GM19240 (cell line): ENCODE measurements around the gene CPNE5.

Experiments
- DNase-seq: peaks from one replicate; pipeline ENCODE4 v3.0.0; 2011; ENCODE audit warnings: low spot score; ENCODE audit not compliant: insufficient read length

Gene CPNE5

DNA sequence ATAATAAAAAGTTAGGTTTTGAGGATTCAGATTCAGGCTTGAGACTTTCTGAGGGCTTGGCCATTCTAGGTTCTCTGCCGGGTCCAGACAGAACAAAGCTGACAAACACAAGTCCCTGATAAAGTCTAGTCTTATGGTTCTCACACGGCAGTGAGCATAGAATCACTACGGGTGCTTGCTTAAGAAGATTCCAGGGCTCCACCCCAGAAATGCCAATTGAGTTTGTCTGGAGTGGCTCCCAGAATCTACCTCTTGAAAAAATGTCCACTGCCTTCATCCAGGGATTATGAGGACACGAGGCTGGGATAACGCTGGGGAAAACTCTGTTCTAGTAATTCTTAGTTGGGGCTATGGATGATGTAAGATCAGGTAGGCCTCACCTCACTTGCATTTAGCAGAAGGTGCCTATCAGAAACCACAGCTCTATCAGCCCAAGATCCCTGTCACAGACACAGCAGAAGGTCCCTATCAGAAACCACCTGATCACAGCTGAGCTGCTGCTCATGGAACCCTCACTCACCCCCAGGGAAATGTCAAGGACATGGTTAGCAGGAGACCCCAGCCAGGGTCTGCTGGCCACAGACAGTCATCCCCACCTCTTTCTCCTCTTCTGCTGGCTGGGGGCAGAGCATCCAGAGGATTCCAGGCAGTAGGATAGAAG lies 89.3 kb downstream of the CPNE5 start:
- no peak for DNase-seq

DNA sequence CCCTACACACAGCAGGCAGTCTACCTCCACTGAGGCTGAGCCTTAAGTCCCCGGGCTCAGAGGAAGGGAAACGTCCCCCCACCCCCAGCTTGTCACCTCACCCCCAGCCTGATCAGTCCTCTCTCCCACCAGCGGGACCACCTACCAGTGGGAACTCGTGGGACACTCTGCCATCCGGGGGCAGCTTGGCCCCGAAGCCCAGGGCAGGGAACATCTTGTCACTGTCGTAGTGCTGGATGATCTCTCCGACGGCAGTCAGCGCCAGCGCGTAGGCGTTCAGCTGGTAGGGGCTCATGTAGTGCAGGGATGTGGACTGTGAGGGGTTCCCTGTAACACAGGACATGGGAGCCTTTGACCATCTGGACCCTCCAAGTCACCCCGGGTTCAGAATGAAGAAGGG lies 93.0 kb downstream of the CPNE5 start:
- DNase-seq = no peak

DNA sequence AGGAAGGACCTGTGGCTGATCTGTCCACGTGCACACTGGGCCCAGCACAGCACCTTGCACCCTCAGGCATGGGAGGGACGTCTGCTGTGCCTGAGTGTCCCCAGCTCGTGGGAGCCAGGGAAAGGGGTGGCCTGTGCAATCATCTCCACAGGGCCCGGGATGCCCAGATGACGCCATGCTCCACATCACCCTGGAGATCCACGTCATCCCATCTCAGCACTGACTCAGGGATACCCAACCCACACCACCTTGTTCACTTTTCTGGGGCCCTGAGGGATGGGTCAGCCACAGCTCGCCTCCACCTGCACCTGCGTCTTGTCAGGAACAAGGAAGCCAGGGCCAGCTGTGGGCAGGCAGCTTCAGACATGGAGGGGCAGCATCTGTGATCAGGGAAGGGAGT lies 93.4 kb downstream of the CPNE5 start:
- DNase-seq = no peak

DNA sequence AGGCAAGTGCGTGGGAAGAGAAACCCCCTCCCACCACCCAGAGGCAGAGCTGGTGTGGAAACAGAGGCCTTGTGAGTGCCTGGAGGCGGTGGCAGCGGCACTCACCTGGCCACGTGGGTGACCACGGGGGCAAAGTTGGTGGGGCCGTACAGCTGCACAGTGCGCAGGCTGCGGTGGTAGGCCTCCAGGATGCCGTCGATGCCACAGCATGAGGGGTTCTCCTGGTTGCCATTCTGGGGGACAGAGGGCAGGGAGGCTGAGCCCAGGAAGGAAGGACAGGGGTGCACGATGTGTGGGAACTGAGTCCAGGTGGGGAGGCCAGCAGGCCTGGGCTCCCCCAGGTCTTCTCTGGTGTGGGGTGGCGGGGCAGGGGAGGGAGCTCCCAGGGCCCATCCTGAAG lies 94.0 kb downstream of the CPNE5 start:
- no peak for DNase-seq

DNA sequence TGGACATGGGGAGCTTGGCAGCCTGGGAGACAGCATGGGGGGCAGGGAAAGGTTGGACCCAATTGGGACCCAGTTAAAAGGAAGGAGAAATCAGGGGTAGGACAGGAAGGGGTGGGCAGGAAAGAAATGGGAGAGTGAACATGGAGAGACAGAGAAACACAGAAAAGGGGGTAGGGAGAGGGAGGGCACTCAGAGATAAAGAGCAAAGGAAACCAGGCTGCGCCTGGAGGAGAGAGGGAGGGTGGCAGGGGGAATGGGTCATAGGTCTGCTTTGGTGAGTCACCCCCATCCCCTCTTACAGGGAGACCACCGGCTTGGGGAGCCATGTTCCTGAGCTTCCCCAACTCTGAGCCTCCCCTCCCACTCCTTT lies 95.0 kb downstream of the CPNE5 start:
- DNase-seq = no peak

DNA sequence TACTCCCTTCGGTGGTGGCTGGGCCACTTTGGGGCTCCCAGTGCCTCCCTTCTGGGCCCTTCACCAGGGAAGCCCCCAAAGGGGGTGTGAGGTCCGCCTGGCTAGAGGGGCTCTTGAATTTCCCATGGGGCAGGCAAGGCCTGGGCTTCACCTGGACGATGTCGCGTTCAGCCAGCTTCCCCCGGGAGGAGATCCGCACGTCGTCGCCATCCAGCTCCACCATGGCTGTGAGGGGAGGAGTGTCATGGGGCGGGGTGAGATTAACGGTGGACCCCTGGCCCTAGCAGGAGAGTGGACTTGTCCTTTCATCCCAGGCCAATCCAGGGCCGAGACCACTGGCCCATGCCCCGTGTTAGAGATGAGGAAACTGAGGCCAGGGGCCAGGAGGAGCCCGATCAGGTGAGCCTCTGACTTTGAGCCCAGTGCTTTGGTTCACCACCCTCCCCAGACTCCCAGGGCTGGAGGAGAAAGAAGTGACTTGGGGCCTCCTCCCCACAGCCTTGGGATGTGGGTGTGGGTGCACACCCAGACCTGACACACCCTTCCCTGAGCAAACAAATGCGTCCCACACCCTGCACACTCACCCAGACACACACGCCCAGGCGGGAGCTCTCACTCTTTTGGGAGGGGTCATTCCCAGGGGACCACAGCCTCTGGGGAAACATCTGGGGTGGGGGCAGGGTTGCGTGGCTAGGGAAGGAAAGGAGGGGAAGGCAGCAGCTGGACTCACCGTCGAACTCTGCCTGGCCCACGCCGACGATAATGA lies 95.5 kb downstream of the CPNE5 start:
- DNase-seq = no peak

DNA sequence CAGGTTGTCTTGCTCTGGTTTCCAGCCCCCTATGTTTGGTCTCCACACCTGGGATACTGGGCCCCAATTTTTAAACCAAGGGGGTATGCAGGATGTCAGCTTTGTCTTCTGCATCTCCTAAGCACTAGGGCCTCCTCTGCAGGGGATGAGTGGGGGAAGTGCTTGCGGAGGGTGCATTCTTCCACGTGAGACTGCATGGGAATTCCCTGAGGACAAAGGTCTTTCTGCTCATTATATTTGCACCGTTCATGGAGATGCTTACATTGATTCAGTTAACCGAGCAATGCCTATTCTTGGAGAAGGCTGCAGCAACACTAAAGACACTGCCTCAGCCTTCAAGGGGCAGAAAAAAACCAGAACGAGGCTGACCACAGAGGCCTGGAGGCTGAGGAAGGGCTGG lies 96.2 kb downstream of the CPNE5 start:
- no peak for DNase-seq

DNA sequence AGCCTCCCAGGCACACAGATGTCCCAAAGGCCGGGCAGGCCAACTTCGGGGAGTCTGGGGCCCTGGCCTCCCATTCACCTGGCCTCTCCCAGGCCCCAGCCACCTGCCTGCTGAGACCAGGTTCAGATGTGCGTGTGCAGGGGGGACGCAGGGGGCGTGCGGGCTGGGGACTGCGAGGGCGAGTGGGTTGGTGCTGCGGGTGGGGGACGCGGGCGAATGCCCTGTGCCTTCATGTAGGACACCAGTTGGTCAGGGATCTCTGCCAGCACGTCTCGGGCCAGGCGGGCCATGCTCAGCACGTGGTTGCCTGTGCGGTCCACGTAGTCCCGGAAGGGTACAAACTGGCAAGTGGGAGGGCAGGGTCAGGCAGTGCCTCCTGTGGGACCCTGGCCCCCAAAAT lies 97.1 kb downstream of the CPNE5 start:
- DNase-seq = no peak

DNA sequence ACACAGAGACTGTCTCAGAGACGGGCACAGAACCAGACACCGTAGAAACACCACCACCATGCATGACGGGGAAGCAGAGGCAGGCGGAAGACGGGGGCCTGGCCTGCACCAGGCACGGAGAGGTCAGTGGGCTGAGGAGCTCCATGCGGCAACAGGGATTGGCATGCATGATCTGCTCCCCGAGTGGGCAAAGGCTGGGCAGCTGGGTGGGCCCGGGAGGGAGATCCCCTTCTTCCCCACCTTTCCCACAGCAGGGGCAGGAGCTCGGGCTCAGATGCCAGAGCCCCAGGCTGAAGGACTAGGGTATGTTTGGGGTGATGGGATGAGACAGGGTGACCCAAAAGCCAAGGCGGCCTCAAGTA lies 98.4 kb downstream of the CPNE5 start:
- DNase-seq = no peak

DNA sequence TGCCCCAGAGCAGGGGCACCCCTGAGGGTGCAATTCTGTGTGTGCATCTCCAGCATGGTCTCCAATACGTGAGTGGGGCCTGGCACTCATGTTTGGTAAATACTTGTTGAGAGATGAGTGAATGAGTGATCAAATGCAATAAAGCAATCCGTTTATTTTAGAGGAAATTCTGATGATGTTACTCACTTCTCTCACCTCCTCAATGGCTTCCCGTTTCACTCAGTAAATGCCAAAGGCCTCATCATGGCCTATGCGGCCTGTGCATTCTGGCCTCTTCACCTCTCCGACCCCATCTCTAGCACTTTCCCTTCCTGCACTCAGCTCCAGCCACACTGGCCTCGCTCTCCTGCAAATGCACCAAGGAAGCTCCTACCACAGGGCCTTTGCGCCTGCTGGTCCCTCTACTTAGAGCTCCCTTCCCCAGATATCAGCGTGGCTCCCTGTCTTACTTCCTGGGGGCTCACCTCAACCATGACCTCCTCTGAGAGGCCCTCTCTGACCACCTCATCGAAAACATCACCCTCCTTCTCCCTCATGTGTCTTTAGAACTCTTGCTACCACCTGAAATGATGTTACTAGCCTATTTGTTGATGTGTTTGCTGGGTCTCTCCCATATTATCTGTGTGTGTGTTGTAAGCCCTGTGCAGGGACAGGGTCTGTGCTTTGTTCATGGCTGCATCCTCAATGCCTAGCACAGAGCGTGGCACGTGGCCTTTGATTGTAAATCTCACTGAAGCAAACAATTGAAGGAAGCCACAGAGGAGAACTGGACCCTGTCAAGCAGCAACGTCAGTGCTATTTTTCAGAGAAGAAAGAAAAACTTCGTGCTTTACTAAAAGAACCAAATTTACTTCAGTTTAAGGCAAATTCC lies 99.1 kb downstream of the CPNE5 start:
- DNase-seq = no peak

DNA sequence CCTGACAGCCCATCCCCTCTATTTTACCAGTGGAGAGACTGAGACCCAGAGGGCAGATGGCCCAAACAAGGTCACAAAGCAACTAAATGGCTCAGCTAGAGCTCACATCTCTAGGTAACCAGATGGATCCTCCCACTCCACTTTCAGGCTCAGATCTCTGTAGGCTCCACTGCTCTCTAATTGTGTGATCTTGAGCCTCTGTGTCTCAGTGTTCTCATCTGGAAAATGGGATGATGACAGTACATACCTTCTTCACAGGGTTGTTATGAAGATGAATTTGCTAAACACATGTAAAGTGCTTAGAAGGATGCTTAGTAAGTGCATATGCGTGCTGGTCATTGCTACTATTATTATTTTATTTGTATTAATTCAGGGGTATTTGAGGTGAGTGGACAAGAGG lies 101.1 kb downstream of the CPNE5 start:
- DNase-seq = no peak

DNA sequence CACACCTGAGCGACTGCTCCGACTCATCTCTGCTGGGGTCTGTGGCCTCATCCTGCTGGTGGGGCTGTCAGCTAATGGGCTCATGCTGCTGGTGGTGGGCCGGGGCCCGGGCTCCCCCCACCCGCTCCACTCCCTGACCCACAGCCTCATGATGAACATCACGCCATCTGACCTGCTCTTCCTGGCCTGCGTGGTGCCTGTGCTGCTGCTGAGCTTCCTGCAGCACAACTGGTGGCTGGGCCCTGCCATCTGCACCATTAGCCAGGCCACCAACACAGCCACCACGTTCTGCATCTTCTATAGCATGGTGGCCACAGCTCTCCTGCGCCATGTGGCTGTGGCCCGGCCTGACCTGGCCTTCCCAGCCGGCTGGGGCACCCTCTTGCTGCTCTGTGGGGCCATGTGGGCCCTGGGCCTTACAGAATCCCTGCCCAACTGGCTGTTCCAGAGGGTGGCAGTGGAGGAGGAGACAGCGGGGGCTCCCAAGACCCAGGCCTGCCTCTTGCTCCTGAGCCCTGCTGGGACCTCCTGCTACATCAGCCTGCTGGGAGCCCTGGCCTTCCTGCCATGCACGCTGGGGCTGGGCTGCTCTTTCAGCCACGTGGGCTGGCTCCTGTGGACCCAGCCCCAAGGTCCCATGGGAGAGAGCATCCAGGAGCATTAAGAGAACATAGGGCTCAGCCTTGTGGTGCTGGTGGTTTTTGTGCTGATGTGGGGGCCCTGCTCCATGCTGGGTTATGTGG lies 102.0 kb downstream of the CPNE5 start:
- no peak for DNase-seq

DNA sequence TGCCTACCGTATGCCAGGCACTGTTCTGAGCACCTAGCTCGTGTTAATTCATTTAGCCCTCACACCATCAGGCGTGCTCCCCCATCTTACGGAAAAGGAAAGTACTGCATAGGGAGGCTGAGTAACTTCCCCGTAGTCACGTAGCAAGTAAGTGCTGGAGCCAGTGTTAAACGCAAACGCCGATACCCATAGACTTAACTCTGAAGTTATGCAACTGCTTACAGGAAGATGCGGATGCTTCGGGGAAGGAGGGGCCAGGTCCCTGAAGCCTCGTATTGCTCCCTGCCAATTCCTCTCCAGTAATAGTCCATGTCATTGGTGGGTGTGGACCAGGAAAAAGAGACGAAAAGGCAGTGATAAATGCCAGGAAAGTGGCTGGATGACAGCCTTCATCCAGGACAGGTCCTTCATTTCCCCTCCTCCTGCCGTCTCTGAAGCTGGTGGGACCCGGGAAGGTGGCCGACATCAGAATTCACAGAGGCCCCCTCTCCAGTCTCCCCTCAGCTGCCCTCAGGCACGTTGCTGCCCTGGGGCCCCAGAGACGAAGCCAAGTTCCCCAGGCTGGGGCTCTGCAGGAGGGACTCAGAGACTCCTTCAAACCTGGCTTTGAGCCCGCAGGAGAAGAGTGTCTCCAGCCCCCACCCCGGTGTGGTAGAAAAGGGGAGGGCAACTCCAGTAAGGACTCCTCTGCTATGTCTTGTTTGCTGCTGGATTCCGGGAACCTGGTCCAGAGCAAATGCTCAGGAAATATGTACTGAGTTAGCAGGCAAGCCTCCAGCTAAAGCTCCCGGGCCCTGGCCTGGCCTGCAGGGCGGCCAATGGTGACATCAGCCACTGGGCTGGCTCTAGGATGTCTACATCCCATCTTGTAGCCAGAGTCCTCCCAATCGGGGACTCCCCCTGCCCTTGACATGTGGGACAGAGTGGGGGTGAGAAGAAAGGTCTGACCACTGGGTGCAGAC lies 103.9 kb downstream of the CPNE5 start:
- no peak for DNase-seq

DNA sequence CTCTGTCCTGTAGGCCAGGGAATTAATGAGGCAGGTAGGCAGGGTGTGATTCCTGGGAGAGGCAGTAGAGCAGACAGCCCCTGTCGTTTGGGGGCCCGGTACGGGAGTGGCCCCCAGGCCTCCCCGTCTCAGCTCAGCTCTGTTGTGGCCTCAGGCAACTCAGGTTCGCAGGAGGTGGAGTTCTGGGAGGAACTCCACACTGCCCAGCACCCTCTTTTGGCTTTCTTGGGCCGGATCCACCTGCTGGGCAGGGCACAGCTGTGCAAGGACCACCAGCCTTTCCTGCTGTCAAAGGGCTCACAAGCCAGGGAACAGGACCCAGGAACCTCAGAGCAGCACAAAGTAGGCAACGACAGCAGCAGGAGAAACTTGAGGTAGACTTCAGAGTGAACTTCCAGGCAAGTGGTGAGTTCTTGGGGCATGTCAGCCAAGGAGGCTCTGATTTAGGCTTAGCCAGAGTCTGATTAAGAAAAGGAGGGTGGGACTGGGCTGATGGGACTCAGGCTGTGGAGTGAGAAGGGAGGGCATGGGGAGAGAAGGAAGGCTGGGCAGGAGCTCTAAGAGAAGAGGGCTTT lies 104.7 kb downstream of the CPNE5 start:
- no peak for DNase-seq

DNA sequence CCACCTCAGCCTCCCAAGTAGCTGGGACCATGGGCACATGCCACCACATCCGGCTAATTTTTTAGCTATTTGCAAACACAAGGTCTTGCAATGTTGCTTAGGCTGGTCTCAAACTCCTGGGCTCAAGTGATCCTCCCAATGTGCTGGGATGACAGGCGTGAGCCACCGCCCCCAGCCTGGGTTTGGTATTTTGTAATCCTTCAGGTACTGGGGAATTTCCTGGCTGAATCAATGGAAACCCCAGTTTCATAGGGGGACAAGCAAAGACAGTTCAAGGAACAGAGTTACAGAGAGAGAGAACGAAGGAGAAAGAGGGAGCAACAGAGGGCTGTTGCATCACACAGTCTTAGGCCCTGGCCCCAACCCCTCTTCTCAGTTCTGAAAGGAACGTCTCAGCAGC lies 105.9 kb downstream of the CPNE5 start:
- no peak for DNase-seq

DNA sequence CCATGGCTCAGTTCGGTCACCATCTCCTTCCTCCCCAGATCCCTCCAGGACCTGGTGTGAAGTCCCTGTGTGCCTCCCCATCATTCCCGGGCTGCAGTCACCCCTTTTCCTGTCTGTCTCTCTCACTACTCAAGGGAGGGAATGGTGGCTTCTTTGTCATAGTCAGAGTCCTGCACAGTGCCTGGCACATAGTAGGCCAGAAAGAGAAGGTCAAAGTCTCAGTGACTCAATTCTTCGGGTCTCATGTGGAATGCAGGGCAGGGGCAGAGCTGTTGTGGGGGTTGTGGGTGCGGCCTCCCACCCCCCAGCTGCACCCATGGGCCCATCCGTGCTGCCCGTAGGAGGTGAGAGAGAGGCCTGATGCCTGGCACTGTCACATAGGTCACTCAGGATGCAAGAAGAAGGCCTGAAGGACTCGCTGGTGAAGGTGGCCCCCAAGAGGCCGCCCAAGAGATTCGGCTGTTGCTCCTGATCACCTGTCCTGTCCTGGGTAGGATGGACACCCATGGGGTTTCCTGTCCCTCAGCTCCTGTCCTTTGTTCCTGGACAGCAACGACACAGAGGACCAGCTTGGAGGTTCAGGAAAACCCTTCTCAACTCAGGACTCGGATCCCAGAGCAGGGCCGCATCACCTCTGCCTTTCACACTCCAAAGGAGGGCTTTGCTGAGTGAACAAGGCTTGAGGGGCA lies 107.5 kb downstream of the CPNE5 start:
- DNase-seq = no peak

DNA sequence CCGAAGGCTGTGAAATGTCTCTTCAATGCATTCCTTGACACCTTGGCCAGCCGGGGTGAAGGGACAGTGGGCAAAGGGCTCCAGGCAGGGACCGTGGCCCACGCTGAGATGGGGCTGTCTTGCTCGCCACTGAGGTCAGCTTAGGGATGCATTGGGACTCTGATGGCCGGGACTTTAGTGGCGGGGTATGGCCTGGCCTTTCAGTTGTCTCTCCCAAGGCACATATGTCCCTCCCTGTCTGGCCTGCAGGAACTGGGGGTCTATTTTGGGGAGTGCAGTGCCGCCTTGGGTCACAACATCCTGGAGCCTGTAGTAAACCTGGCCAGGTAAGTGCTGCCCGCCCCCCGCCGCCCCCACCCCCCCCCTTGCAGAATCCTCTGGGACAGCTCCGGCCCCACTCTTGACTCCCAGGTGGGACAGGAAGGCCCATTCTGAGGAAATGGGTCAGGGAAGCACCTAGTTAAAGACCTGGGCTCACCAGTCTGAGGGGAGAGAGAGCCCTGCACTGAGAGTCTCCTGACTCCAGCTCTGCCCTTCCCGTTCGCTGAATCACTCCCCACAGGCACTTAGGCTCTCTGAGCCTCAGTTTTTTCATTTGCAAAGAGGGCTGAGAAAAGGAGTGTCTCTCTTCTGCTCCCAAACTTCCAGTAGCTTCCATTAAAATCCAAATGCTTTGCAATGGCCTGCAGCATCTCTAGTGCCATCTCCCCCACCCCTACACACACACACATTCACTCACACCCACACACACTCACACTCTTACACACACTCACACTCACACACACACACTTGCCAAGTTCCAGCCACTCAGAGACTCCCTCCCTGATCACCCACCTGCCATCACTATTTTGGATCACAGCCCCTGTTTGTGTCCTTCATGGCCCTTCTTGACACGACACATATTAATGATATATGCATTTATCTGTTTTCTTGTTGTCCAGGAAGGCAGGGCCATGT lies 108.5 kb downstream of the CPNE5 start:
- DNase-seq = no peak

DNA sequence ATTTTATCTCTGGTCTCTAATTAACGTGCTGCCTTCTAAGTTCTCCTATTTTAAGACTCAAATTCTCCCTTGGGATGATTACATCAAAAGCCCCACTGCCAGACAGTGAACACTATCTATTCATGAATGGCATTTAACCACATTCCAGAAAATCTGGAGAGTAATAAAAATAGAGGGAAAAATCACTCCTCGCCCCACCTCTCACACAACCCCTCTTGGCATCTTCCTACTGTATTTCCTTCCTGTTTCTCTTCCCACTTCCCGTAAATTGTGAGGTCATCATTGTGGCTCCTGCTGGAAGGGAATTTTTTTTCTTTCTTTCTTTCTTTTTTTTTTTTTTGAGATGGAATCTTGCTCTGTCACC lies 110.1 kb downstream of the CPNE5 start:
- no peak for DNase-seq
